Activated CD8-positive, alpha-beta memory T cell treated with anti-CD3 and anti-CD28 coated beads, Interleukin-2, amount 10 ng/mL, durations not matched to agents 7 days and 5 days (primary cell): Measurements from ENCODE around the gene CLMN. TPM values are rescaled to one million over a fixed set of nuclear protein-coding genes. Genes with fewer than 3 reads are reported as not detected.

Source experiments
- ATAC-seq: fragments of 150-1000 bp; cut with Tn5 transposase; one replicate; pipeline ENCODE4 v1.10.0; 2021; ENCODE audit warnings: moderate library complexity
- CTCF ChIA-PET: fragments of 350-600 bp; sonication (Branson Sonifier 250); formaldehyde crosslinking; loops from one replicate; lab custom pipeline; 2021; ENCODE audit warnings: antibody characterized with exemption; lab: Charles Lee
- DNase-seq: peaks from one replicate; pipeline ENCODE4 v3.0.0-alpha.2; 2020
- H3K27ac Mint-ChIP-seq: one replicate; pipeline ENCODE4 v1.8.0; 2021; ENCODE audit warnings: mild to moderate bottlenecking, mixed read lengths
- H3K27me3 Mint-ChIP-seq: one replicate; pipeline ENCODE4 v1.8.0; 2021; ENCODE audit warnings: mixed read lengths
- H3K36me3 Mint-ChIP-seq: one replicate; pipeline ENCODE4 v1.8.0; 2021; ENCODE audit warnings: mild to moderate bottlenecking, mixed read lengths
- H3K4me1 Mint-ChIP-seq: one replicate; pipeline ENCODE4 v1.8.0; 2021; ENCODE audit warnings: mixed read lengths
- H3K4me3 Mint-ChIP-seq: one replicate; pipeline ENCODE4 v1.8.0; 2021; ENCODE audit warnings: mild to moderate bottlenecking, moderate library complexity, mixed read lengths
- H3K9me3 Mint-ChIP-seq: one replicate; pipeline ENCODE4 v1.8.0; 2022; ENCODE audit warnings: low read depth, mixed read lengths
- total RNA-seq, 2 experiments: library from RNA; stranded (reverse); gene quantifications; one replicate each; pipeline ENCODE4 v1.2.3, GENCODE V29; 2021

The CLMN gene
- total RNA-seq, 2 experiments from 2014 or later: 0.42 to 0.91 TPM

DNA sequence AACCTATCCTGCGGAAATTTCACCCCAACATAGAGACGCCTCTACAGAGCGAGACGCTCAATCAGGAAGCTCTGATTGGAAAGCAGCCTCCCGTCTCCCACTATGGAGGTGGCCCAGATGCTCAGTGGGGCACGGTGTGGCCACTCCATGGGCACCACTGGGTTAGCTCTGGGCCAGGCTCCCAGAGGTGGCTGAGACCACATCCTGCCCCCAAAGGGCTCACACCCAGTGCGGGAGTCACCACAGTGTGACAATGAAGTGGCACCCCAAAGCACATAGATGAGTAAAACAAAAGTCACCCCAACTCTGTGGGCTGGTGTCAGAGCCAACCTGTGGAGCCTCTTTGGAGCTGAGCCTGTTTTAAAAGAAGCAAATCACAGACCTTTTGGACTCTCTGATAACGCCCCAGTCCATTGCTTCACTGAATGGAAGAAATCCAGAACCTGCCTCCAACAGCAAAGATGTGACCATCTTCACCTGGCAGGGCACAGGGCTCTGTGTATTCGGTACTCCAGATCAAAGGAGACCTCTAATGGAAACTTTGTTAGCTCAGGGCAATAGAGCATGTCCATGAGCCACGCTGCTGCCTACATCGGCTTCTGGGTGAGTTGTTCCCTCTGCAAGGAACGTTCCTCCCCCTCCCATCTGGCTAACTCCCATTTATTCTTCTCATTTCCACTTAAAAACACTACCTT is 19.6 kb downstream of the CLMN start:
- H3K4me1 Mint-ChIP-seq: peaks cover 5% of the 10 kb centered on the region
- H3K27ac Mint-ChIP-seq: no peak overlapping the region
- H3K4me3 Mint-ChIP-seq: no peak overlapping the region
- CTCF ChIA-PET: interaction anchor here (0.6 kb wide), 1 partner anchor 561 kb away, joined by 3 read pairs; no protein-coding TSS in a partner anchor
- H3K36me3 Mint-ChIP-seq: no peaks in the 10 kb centered on the region
- DNase-seq (no peak), ATAC-seq (no peak)
- H3K27me3 Mint-ChIP-seq: peaks cover 38% of the 10 kb centered on the region
- no peaks in the 10 kb centered on the region for H3K9me3 Mint-ChIP-seq

DNA sequence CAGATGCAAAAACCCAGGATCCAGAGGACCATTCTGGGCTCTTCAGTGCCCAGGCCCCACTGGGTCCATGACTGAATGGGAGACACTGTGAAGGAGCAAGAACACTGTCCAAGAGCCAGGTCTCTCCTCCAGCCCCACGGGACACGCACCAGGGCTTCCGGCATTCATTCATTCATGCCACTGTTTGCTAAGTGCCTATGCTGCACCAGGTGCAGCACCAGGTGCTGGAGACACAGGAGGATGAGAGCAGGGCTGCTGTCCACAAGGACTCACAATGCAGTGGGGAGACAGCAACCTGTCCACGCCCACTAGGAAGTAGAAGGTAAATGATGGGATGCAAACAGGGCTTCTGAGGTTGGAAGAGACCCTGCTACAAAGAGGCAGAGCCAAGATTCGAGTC is 20.4 kb downstream of the CLMN start:
- H3K4me3 Mint-ChIP-seq: no peak overlapping the region
- H3K27ac Mint-ChIP-seq: no peak overlapping the region
- H3K4me1 Mint-ChIP-seq: peaks cover 5% of the 10 kb centered on the region
- CTCF ChIA-PET: no interaction called here
- DNase-seq (no peak), ATAC-seq (no peak)
- H3K36me3 Mint-ChIP-seq: no peaks in the 10 kb centered on the region
- H3K27me3 Mint-ChIP-seq: peaks cover 36% of the 10 kb centered on the region
- H3K9me3 Mint-ChIP-seq: no peaks in the 10 kb centered on the region

DNA sequence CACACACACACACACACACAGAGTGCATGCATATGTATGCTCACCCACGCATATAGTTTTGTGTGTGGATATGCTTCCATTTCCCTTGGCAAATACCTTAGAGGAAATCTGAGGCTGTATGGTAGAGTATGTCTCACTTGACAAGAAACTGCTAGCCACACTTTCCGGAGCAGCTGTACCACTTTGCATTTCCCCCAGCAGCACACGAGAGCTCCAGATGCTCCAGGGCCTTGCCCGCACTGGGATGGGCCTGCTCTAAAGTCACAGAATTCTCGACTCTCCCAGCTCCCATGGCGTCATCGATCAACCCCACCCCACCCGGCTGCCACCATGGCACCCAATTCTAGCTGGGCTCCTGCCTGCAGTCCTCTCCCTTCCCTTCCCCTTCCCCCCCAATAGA is 21.9 kb downstream of the CLMN start:
- CTCF ChIA-PET: no interaction called here
- no peaks in the 10 kb centered on the region for H3K9me3 Mint-ChIP-seq
- no peaks in the 10 kb centered on the region for H3K36me3 Mint-ChIP-seq
- H3K4me3 Mint-ChIP-seq: no peak overlapping the region
- ATAC-seq (no peak), DNase-seq (no peak)
- H3K27me3 Mint-ChIP-seq: peaks cover 32% of the 10 kb centered on the region
- peaks cover 5% of the 10 kb centered on the region for H3K4me1 Mint-ChIP-seq
- H3K27ac Mint-ChIP-seq: no peak overlapping the region

DNA sequence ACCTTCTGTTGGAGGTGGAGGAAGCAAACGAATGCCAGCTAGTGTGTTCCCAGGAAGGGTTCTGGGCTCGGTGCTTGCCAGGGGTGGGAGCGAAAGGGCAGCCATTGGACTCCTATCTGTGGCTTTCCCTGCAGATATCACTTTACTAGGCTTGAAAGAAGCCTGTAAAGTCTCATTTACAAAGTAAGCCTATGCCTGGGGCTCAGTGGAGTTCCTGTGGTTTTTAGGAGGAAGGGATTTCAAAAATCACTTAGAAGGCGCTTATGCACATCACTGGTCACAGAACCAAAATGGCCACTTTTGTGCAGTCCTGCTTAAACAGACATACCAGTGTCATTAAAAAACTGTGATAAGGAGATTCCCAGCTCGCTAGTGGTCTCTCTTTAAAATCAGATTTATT is 22.7 kb downstream of the CLMN start:
- Mint-ChIP-seq H3K36me3 (no peaks in the 10 kb centered on the region), H3K9me3 (no peaks in the 10 kb centered on the region), H3K27ac (no peak overlapping the region), H3K27me3 (peaks cover 31% of the 10 kb centered on the region), H3K4me1 (peaks cover 5% of the 10 kb centered on the region), H3K4me3 (no peak overlapping the region)
- DNase-seq (no peak), ATAC-seq (no peak)
- CTCF ChIA-PET: no interaction called here

DNA sequence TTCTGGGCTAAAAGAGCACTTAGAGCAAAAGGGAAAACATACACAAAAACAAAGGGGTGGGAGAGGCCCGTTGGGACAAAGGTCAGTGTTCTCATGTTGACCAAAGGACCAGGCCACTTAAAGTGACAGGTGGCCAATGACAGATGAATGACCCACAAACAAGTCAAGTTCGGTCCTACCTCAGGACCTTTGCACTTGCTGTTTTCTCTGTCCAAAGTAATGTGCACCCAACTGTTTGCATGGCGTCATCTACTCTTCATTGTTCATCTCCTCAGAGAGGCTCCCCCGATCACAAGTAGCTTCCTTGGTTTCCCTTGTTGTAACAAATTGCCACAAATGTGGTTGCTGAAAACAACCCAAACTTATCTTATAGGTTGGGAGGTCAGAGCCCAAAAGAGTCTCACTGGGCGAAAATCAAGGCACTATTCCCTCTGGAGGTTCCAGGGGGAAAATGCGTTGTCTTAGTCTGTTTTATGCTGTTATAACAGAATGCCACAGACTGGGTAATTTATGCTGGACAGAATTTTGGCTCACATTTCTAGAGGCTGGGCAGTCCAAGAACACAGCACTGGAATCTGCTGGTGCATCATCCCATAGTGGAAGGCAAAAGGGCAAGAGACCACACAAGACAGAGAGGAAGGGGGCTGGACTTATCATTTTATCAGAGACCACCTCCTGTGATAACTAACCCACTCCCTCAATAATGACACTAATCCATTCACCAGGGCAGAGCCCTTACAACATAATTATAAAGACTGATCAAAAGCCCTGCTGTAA is 23.9 kb downstream of the CLMN start:
- Mint-ChIP-seq H3K9me3 (no peaks in the 10 kb centered on the region), H3K36me3 (no peaks in the 10 kb centered on the region), H3K27ac (no peak overlapping the region), H3K4me1 (peaks cover 5% of the 10 kb centered on the region), H3K27me3 (peaks cover 31% of the 10 kb centered on the region), H3K4me3 (no peak overlapping the region)
- no peak for DNase-seq
- ATAC-seq: no peak
- CTCF ChIA-PET: no interaction called here

DNA sequence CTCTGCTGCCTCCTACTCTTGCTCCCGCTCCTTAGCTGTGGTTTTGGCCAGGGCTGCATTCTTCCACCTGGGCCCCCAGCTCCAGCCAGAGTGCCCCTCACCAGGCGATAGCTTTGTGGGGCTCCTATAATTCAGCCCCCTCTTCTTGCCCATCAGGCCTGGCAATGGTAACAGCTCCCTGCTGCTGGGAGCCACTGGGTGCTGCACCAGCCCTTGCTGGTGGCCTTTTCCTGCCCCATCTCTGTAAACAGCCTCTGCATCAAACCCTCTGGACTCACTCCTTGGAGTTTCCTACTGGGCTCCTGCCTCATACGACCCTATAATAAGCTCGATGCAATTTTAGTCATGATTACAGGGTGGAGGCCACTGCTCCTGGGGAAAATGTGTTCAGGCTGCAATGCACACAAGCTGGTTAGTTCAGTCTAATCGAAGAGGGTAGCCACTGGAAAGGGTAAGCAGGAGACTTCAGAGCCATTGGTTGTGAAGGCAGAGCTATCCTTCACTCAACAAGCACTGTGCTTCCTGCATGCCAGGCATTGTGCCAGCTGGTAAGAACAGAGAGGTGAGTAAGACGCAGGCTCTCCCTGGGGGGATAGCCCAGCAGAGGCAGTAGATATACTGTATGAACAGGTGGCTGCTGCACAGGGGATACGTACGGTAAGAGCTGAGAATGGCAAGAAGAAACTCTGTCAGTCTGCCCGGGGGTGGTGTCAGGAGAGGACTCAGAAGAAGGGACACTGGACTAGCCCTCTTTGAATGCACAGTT is 24.7 kb downstream of the CLMN start:
- CTCF ChIA-PET: no interaction called here
- ATAC-seq (no peak), DNase-seq (no peak)
- Mint-ChIP-seq H3K9me3 (no peaks in the 10 kb centered on the region), H3K4me1 (peaks cover 1% of the 10 kb centered on the region), H3K27me3 (peaks cover 29% of the 10 kb centered on the region), H3K27ac (no peak overlapping the region), H3K4me3 (no peak overlapping the region), H3K36me3 (no peaks in the 10 kb centered on the region)

DNA sequence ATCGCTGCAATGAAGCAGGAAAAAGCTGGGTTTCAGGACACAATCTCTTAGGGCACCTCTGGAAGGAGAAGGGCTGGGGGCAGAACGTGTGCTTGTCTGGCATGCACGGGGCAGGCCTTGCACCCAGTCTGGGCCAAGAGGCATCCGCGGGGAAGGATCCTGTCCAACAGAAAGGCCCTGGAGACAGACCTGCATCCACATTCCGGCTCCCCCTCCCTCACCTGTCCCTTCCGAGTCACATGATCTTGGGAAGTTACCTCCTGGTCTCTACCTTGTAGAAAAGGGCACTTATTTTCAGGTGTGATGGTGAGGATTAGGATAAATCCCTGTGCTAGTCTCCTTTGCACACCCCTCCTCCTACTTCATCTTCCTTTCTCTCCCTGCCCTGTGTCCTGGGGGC is 25.4 kb downstream of the CLMN start:
- peaks cover 28% of the 10 kb centered on the region for H3K27me3 Mint-ChIP-seq
- H3K4me3 Mint-ChIP-seq: no peak overlapping the region
- no peak for ATAC-seq
- DNase-seq: no peak
- no peaks in the 10 kb centered on the region for H3K9me3 Mint-ChIP-seq
- H3K36me3 Mint-ChIP-seq: no peaks in the 10 kb centered on the region
- H3K4me1 Mint-ChIP-seq: no peaks in the 10 kb centered on the region
- no peak overlapping the region for H3K27ac Mint-ChIP-seq
- CTCF ChIA-PET: no interaction called here

DNA sequence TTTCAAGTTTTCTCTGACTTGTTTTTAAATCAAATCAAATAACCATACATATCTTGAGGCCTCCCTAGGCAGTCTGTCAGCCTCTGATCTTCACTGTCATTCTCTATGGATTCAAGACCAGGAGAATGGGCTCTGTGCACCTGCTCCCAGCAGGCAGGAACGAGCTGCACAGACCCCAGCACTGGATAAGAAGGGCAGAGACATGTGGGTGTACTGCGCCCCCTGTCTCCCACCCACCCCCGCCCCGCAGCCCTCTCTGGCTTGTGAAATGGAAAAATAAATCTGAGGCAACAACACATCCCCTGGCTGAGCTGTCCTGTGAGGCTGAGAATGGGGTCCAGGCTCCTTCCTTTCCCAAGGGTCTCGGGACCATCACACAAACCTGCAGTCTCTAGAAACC is 26.3 kb downstream of the CLMN start:
- no peak overlapping the region for H3K4me3 Mint-ChIP-seq
- ATAC-seq (no peak), DNase-seq (no peak)
- peaks cover 31% of the 10 kb centered on the region for H3K27me3 Mint-ChIP-seq
- H3K36me3 Mint-ChIP-seq: no peaks in the 10 kb centered on the region
- no peaks in the 10 kb centered on the region for H3K9me3 Mint-ChIP-seq
- H3K27ac Mint-ChIP-seq: no peak overlapping the region
- CTCF ChIA-PET: no interaction called here
- no peaks in the 10 kb centered on the region for H3K4me1 Mint-ChIP-seq

DNA sequence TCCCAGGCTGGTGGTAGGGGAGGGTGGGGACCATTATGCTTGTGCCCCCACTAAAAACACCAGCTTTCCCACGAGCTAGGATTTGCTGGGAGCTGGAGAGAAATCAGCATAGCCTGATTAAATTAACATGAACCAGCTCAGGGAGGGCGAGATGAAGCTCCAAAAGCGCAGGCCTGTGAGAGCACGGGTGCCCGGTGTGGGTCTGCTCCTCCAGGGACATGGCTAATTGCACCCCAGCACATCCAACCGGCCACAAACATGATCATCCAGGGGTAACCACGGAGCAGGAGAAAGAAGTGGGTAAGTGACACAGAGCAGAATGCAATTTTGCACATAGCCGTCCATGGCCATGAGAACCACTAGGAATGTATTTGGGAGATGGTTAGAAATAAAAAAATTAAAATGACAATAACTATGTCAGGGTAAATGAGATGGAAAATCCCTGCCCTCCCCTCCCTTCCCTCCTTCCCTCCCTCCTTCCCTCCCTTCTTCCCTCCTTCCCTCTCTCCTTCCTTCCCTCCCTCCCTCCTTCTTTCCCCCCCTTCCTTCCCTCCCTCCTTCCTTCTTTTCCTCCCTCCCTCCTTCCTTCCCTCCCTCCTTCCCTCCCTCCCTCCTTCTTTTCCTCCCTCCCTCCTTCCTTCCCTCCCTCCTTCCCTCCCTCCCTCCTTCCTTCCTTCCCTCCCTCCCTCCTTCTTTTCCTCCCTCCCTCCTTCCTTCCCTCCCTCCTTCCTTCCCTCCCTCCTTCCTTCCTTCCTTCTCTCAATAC is 26.9 kb downstream of the CLMN start:
- CTCF ChIA-PET: no interaction called here
- DNase-seq (no peak), ATAC-seq (no peak)
- Mint-ChIP-seq H3K4me1 (no peaks in the 10 kb centered on the region), H3K9me3 (no peaks in the 10 kb centered on the region), H3K27ac (no peak overlapping the region), H3K36me3 (no peaks in the 10 kb centered on the region), H3K4me3 (no peak overlapping the region), H3K27me3 (peaks cover 26% of the 10 kb centered on the region)

DNA sequence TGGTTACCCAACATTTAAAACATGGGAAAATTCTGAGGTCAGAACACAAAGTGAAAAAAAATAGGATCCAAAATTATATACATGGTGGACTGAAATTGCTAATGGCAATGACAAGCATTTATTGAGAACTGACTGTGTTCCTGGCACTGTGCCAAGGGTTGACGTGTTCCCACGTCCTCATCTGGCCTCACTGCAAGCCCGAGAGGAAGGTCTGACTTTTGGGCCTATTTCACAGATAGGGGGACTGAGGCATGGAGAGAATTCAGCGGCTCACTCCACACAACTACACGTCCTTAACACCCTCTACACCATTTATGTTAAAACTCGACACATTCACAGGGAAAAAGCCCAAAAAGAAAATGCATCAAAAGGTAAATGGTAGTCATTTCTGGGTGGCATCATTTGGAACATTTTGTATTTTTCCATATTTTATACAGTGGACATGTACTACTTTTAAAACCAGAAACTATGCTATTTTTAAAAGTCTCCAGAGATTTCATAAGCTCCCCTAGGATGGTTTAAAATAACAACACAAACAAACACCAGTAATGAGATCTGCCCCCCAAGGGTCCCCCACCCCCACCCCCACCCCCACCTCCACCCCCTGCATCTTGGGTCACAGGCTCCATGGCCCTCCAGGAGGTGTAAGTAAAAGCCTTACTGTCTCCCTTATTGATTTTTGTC is 27.7 kb downstream of the CLMN start:
- CTCF ChIA-PET: no interaction called here
- no peaks in the 10 kb centered on the region for H3K4me1 Mint-ChIP-seq
- ATAC-seq: no peak
- H3K4me3 Mint-ChIP-seq: no peak overlapping the region
- no peaks in the 10 kb centered on the region for H3K36me3 Mint-ChIP-seq
- no peak for DNase-seq
- H3K27me3 Mint-ChIP-seq: peaks cover 26% of the 10 kb centered on the region
- no peaks in the 10 kb centered on the region for H3K9me3 Mint-ChIP-seq
- H3K27ac Mint-ChIP-seq: no peak overlapping the region

DNA sequence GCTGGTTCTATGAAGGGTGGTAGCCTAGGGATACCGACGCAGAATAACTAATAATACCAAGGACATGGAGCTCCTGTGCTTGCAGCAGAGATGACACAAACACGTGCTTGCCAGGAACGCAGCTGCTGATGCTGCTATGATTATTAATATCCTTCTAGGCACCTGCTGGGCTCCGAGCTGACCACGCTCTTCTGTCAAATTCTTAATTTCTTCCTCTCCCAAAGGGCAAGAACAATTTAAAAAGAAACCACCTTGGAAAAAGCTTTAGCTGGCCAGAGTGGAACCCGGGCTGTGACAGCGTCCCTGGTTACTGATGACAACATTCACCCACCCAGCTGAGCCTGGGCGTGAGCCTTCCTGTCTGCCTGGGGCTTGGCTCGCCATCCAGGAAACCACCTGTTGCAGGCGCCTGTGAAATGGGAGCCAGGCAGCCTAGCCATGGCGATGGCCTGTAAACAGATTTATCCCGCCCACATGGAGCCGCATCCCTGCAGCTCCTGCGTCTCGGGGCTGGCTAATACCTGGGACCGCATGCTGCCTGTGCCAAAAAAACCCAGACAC is 28.8 kb downstream of the CLMN start:
- ATAC-seq (no peak), DNase-seq (peak; percentile 35)
- Mint-ChIP-seq H3K36me3 (no peaks in the 10 kb centered on the region), H3K27ac (no peak overlapping the region), H3K4me3 (no peak overlapping the region), H3K4me1 (no peaks in the 10 kb centered on the region), H3K9me3 (no peaks in the 10 kb centered on the region), H3K27me3 (peaks cover 18% of the 10 kb centered on the region)
- CTCF ChIA-PET: no interaction called here

DNA sequence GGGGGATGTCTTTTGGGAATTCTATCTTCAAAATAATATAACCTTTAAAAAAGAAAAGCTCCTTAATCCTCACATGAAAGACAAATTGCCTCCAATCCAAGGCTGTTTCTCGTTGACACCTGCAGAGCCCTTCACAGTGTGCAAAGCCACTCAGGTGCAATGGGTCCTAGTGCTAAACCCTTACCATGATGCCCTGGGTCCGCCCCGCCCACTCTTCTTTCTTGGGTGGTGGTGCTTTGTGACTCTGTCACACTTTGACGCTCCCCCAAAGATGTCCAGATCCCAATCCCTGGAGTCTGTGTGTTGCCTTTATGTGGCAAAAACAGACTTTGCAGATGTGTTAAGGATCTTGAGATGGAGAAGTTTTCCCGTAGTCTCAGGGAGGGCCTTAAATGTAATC is 29.7 kb downstream of the CLMN start:
- no peak overlapping the region for H3K27ac Mint-ChIP-seq
- no peaks in the 10 kb centered on the region for H3K4me1 Mint-ChIP-seq
- H3K36me3 Mint-ChIP-seq: no peaks in the 10 kb centered on the region
- CTCF ChIA-PET: no interaction called here
- ATAC-seq: no peak
- H3K9me3 Mint-ChIP-seq: no peaks in the 10 kb centered on the region
- H3K4me3 Mint-ChIP-seq: no peak overlapping the region
- peak; percentile 35 for DNase-seq
- peaks cover 14% of the 10 kb centered on the region for H3K27me3 Mint-ChIP-seq
